Measurements from ENCODE around the gene CSTF1. TPM values are rescaled to one million over a fixed set of nuclear protein-coding genes. Genes with fewer than 3 reads are reported as not detected.

The CSTF1 gene
- total and polyA plus RNA-seq, 12 donors = 5.1 to 53.1 (median 32.8) TPM

DNA sequence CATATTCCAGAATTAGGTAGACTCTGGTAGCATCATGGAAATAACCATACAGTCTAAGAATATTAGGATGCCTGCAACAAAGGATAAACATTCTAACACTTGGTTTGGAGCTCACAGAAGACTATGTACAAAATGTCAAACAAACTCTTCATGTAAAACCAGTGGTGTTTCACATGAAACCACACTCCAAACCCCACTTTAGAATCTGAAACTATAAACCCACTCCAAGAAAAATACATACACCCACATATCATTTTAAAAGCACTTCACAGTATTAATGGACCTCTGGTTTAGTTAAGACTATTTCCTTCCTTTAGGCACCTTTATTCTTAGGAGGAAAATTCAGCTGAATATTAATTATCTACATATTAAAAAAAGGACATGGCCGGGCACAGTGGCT, 10.9 kb upstream of the CSTF1 start:
- Histone ChIP-seq H3K4me1 (replicated peaks in 1 of 2) (peaks cover 0 to 7% of the 10 kb centered on the region in 2 donors), H3K27ac (no peak overlapping the region), H3K9me3 (replicated peaks in 1 of 3) (no peaks in the 10 kb centered on the region), H3K4me3 (no peak overlapping the region), H3K36me3 (replicated peaks in 1 of 2) (no peaks in the 10 kb centered on the region), H3K27me3 (no peaks in the 10 kb centered on the region)
- TF ChIP-seq, protein P1, sequence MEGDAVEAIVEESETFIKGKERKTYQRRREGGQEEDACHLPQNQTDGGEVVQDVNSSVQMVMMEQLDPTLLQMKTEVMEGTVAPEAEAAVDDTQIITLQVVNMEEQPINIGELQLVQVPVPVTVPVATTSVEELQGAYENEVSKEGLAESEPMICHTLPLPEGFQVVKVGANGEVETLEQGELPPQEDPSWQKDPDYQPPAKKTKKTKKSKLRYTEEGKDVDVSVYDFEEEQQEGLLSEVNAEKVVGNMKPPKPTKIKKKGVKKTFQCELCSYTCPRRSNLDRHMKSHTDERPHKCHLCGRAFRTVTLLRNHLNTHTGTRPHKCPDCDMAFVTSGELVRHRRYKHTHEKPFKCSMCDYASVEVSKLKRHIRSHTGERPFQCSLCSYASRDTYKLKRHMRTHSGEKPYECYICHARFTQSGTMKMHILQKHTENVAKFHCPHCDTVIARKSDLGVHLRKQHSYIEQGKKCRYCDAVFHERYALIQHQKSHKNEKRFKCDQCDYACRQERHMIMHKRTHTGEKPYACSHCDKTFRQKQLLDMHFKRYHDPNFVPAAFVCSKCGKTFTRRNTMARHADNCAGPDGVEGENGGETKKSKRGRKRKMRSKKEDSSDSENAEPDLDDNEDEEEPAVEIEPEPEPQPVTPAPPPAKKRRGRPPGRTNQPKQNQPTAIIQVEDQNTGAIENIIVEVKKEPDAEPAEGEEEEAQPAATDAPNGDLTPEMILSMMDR (IDR thresholded peaks at IDR 0.05) = no peak
- DNase-seq = no peak
- intact Hi-C loops (cut with DNase I) = no loop called here
- whole genome bisulfite sequencing, 4 donors = 89 to 94% (median 93%) methylated on average over 1 of the region's 1 CpG

DNA sequence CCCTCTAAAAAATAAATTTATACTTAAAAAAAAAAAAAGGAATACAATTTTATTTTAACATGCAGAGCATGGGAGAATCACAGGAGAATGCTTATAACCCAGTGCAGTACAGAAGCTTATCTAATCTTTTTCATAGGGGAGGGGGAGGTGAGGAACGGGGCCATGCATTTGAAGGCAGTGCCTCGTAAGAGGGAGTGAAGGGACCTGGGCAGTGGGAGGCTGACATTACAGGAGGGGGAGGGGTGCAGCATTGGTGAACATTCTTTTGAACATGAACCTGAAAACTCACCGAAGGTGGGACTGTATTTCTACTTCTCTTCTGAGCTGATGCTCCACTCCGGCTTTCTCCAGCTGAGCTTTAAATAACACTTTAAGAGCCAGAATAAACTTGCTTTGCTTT, 9.7 kb upstream of the CSTF1 start:
- no peak overlapping the region for H3K27ac ChIP-seq
- H3K4me1 ChIP-seq (replicated peaks in 1 of 2) = peaks cover 0 to 7% of the 10 kb centered on the region in 2 donors
- H3K9me3 ChIP-seq (replicated peaks in 1 of 3) = no peaks in the 10 kb centered on the region
- 66 to 79% (median 75%) methylated on average over 4 of the region's 4 CpGs for WGBS, 4 donors
- TF ChIP-seq POLR2A (IDR thresholded peaks at IDR 0.05) = no peak
- TF ChIP-seq, protein P1 (IDR thresholded peaks at IDR 0.05) = no peak
- no peak overlapping the region for H3K4me3 ChIP-seq
- no peak for DNase-seq
- no peaks in the 10 kb centered on the region for H3K36me3 ChIP-seq (replicated peaks in 1 of 2)
- H3K27me3 ChIP-seq = no peaks in the 10 kb centered on the region
- intact Hi-C loops (cut with DNase I) = no loop called here

DNA sequence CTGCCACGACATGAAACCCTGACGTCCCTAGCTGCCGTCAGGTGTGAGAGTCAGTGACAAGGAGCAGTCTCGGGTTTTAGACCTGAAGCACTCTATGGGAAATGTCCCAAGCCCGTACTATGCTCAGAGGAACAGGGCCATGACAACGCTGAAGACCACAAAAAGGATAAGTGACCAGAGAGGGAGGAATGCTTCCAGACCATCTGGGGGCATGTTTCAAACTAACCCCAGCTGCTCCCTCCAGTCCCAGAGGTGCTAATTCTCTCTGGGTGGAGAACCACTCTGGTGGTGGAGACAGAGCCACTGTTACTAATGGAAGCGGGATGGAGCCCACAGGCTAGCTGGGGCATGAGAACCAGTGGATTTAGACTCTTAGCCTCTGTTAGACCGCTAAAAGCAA, 9.1 kb upstream of the CSTF1 start:
- no peak for DNase-seq
- TF ChIP-seq, protein P1 (IDR thresholded peaks at IDR 0.05) = no peak
- no peak for TF ChIP-seq POLR2A (IDR thresholded peaks at IDR 0.05)
- 91 to 96% (median 94%) methylated on average over 6 to 8 of the region's 8 CpGs for WGBS, 4 donors
- intact Hi-C loops (cut with DNase I) = no loop called here
- peaks cover 0 to 7% of the 10 kb centered on the region in 2 donors for H3K4me1 ChIP-seq (replicated peaks in 1 of 2)
- H3K27ac ChIP-seq = no peak overlapping the region
- H3K9me3 ChIP-seq (replicated peaks in 1 of 3) = no peaks in the 10 kb centered on the region
- no peaks in the 10 kb centered on the region for H3K36me3 ChIP-seq (replicated peaks in 1 of 2)
- no peak overlapping the region for H3K4me3 ChIP-seq
- H3K27me3 ChIP-seq = no peaks in the 10 kb centered on the region

DNA sequence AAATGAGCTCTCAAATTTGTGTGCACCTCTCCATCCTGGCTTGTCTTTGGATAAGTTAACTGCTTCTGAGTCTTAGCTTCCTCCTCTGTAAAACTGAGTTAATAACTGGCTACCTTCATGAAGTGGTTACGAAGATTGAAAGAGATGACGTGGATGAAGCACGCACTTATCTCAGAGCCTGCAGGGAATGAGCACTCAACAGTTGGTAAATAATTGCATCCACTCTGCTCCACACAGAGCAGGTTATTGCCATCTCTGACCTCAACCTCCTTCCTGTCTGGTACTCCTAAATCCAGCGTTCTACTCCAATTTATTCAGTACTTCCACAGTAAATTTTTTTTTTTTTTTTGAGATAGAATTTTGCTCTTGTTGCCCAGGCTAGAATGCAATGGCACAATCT, 7.3 kb upstream of the CSTF1 start:
- TF ChIP-seq, protein P1 (IDR thresholded peaks at IDR 0.05) = no peak
- TF ChIP-seq POLR2A (IDR thresholded peaks at IDR 0.05) = no peak
- H3K9me3 ChIP-seq (replicated peaks in 1 of 3) = no peaks in the 10 kb centered on the region
- H3K4me3 ChIP-seq = no peak overlapping the region
- no peak overlapping the region for H3K27ac ChIP-seq
- peaks cover 0 to 7% of the 10 kb centered on the region in 2 donors for H3K4me1 ChIP-seq (replicated peaks in 1 of 2)
- no peak for DNase-seq
- no peaks in the 10 kb centered on the region for H3K27me3 ChIP-seq
- no peaks in the 10 kb centered on the region for H3K36me3 ChIP-seq (replicated peaks in 1 of 2)
- intact Hi-C loops (cut with DNase I) = no loop called here
- WGBS, 4 donors = 88 to 96% (median 93%) methylated on average over 4 of the region's 4 CpGs

Measured in adrenal gland (tissue), 12 donors.